ENCODE data around the gene SGIP1. TPM values are rescaled to one million over a fixed set of nuclear protein-coding genes. Genes with fewer than 3 reads are reported as not detected.

Gene SGIP1
- total and polyA plus RNA-seq, 2 donors (not counting 3 experiments of a cell fraction or from before 2014, with no cell fraction given), result 30.9 to 68.9 TPM

- CTCF ChIA-PET, result interaction anchor here (0.9 to 2.6 kb wide), 9 partner anchors 15 to 221 kb away, joined by 3 to 8 read pairs (median 4); partner anchors contain the start of gene SGIP1
- intact Hi-C loops (cut with micrococcal nuclease), result loop anchor here (5.0 to 10.0 kb wide), 3 partner anchors 116 to 1138 kb away; partner anchors contain the start of genes LEPR and LEPROT
- Histone ChIP-seq H3K4me1 (ENCODE audit: control insufficient read depth, extremely low read depth, insufficient read depth, low read length) (peaks cover 29% of the 10 kb centered on the region), H3K9me3 (replicated peaks; ENCODE audit: control insufficient read depth, insufficient read depth, low read length) (no peaks in the 10 kb centered on the region), H3K9me1 (replicated peaks; ENCODE audit: control insufficient read depth, extremely low read depth, insufficient read depth, low read length) (no peaks in the 10 kb centered on the region), H3K27ac (ENCODE audit: insufficient read depth, low read depth, low read length) (peak overlapping the region; percentile 98), H3K4me3 (replicated peaks in 1 of 3; ENCODE audit: insufficient read depth in 1 of 3, low read depth in 1 of 3, low read length in 3 of 3) (peak overlapping the region in 1 of 3 experiments; percentile 23), H2AFZ (ENCODE audit: low read depth, low read length) (no peak overlapping the region), H3K4me2 (ENCODE audit: insufficient read depth, low read length) (peak overlapping the region; percentile 84), H3K36me3 (ENCODE audit: control insufficient read depth in 2 of 2, extremely low read depth in 1 of 2, insufficient read depth in 2 of 2, low read length in 2 of 2) (no peaks in the 10 kb centered on the region), H3K27me3 (ENCODE audit: control insufficient read depth in 2 of 2, insufficient read depth in 2 of 2, low read length in 2 of 2) (no peaks in the 10 kb centered on the region), H3K79me2 (ENCODE audit: control insufficient read depth, insufficient read depth, low read length) (no peaks in the 10 kb centered on the region), H4K20me1 (replicated peaks; ENCODE audit: control insufficient read depth, extremely low read depth, insufficient read depth, low read length) (no peaks in the 10 kb centered on the region), H3K9ac (replicated peaks; ENCODE audit: extremely low read depth, insufficient read depth, low read length) (peak overlapping the region; percentile 87)
- peak; percentile 53 for TF ChIP-seq POLR2A (IDR thresholded peaks at IDR 0.05; ENCODE audit: low read depth, low read length)
- TF ChIP-seq GATA2 (IDR thresholded peaks at IDR 0.05; ENCODE audit: insufficient read depth, insufficient read length, low read depth, low read length), result peak; percentile 55
- TF ChIP-seq FOS (IDR thresholded peaks at IDR 0.05; ENCODE audit: borderline replicate concordance, insufficient read depth, low read length), result peak; percentile 85
- TF ChIP-seq MYC (IDR thresholded peaks at IDR 0.05; ENCODE audit: low read depth, low read length), result no peak
- TF ChIP-seq POLR2AphosphoS5 (IDR thresholded peaks at IDR 0.05; ENCODE audit: insufficient read depth, low read depth, low read length), result peak; percentile 72
- TF ChIP-seq MAX (IDR thresholded peaks at IDR 0.05; ENCODE audit: insufficient read depth, insufficient read length), result no peak
- peak; percentile 88 for TF ChIP-seq JUN (IDR thresholded peaks at IDR 0.05; ENCODE audit: borderline replicate concordance, insufficient read depth, insufficient read length, low read depth)
- no peak for TF ChIP-seq EZH2 (IDR thresholded peaks at IDR 0.05; ENCODE audit: borderline replicate concordance, low read depth, low read length, severe bottlenecking)
- TF ChIP-seq CTCF (IDR thresholded peaks at IDR 0.05; ENCODE audit: extremely low read depth in 1 of 2, insufficient read depth in 1 of 2, low read depth in 1 of 2, low read length in 2 of 2), result no peak
- DNase-seq (ENCODE audit: low read depth, low spot score), result peak; percentile 97
- dilution Hi-C loops (cut with MboI; ENCODE audit: extremely low pct_ligation_motif_present, low sequenced_read_pairs), result no loop called here
- peak; percentile 89 for FAIRE-seq
- TSS peak; percentile 72 for BruUV-seq (replicated peaks)
- POLR2A ChIA-PET, result interaction anchor here (1.5 kb wide), 1 partner anchor 59 kb away, joined by 4 read pairs; no protein-coding TSS in a partner anchor
Observed at GRCh38 chr1:66563094-66563800, 29.3 kb downstream of the SGIP1 start.
